Measurements from ENCODE around the gene CDKL5.
"Not testable (repeated sequence)": the region's sequence is repeated elsewhere in the genome, so short reads cannot be mapped to it uniquely, and the experiment has no call there.

Gene CDKL5

DNA sequence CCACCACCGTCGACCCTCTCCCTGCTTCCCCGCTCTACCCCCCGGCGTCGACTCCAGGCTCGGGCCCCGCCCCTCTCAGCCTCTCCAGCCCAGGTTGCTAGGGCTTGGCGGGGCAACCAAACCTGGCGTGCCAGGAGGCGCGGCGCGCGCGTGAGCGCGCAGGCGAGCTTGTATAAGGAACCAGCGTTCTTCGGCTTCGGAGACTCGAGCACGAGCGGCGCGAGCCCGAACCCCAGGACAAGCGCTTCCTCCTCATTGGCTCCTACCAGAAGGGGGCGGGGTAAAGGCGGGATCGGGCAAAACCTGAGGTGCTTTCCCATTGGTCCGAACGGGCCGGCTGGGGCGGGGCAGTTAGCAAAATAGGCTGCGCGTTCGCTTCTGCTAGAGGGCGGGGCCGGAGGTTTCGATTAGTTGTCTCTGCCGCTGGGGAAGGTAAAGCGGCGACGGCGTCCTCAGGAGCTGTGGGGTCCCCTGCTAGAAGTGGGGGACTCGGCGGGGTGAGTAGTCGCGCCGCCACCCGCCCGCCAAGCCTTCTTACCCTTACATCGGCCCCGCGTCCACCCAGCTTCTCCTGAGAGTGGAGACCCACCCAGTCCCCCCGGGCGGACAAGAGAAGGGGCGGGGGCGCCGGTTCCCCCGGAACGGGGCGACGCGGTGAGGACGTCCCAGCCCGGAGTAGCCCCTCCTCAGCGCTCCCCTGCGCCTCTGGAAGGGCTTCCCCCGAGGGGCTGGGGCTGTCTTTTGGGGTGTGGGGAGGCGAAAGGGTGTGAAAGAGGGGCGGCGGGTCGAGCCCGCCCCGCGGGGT is at the start of gene CDKL5:
TSS of gene CDKL5 (plus strand) at position 410 of the 805 bp plus-strand sequence. CDS start 81,489 bp downstream, outside the sequence.
- DNase-seq, result peak; percentile 97

DNA sequence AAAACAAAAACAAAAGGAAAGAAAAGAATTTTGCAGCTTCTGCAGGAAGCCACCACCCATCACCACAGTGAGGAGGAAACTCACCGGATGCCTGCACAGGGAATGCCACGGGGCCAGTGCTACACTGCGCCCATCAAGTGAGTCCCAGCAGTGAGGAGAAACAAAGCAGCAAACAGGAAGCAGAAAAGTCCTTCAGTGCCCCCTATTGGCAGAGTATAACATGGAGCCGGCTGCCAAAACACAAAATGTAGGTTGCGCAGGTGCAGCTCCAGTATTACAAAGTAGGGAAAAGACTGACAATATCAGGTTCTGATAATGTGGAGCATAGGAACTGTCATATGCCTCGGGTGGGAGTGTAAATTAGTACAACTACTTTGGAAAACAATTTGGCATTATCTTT is 47.6 kb upstream of the CDKL5 start:
- peak; percentile 21 for DNase-seq

DNA sequence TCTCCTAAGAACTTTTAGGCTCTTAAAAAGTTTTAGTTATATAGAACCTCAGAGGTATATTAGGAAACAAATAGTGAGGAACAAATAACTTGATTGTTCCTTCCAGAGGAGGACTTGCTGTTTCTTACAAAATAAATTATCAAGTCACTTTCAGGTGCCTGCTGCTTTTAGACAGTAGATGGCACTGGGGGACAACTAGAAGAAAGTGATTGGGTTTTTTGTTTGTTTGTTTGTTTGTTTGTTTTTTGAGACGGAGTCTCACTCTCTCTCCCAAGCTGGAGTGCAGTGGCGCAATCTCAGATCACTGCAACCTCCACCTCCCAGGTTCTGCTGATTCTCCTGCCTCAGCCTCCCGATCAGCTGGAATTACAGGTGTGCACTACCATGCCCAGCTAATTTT is 35.4 kb upstream of the CDKL5 start:
- no peak for DNase-seq

DNA sequence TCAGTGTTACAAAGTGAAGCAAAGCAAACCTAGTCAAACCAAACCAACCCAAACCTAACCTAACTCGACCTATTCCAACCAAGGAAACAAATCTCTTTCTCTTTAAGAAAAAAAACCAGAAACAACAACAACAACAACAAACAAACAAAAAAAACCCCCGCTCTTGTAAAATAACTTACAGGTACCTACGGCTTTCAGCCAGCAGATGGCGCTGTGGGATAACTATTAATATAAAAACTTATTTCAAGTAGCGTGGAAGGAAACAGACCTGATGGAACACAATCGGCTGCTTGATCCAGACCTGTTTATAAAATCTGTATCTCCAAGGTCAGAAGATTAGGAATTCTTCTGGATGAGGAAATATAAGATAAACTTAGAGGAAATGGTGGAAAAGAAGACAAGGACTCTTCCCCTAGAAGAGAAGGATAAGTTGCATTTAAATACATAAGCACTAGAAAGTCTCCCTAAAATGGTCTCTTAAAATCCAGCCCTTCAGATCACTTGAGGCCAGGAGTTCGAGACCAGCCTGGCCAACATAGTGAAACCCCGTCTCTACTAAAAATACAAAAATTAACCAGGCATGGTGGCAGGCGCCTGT is 34.4 kb upstream of the CDKL5 start:
- DNase-seq, result peak; percentile 45

DNA sequence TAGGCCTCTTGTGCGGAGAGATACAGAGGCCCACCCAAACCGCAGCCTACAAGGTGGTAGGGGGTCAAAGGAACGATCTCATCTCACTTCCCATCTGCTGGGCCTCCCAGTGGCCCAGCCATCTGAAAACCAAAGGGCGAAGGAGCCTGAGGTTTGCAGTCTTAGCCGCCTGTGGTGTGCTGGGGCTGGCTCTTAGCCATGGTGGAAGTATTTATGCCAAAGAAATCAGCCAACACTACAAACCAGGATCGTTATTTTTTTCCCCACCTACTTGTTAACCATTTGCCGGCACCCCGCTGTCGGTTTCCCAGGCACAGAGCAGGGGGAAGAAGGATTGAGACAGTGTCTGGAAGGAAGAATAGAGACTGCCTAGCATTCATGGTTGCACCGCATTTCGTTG is 30.9 kb upstream of the CDKL5 start:
- DNase-seq, result no peak

DNA sequence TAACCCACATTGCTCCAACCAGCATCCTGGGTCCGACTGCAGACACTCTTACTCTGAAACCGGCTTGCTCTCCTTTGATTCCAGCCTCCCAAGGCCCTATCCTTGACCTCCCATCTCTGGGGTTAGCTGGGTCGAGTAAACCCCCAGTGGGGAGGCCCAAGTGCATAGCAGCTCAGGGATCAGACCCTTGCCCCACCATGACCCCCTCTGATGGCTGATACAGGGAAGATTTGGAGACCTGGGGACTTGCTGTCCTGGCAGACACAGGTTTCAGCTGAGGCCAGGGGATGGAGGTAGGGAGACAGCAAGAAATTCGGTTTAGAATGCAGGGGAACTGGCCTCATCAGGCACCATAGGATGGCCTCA is 23.6 kb upstream of the CDKL5 start:
- no peak for DNase-seq

DNA sequence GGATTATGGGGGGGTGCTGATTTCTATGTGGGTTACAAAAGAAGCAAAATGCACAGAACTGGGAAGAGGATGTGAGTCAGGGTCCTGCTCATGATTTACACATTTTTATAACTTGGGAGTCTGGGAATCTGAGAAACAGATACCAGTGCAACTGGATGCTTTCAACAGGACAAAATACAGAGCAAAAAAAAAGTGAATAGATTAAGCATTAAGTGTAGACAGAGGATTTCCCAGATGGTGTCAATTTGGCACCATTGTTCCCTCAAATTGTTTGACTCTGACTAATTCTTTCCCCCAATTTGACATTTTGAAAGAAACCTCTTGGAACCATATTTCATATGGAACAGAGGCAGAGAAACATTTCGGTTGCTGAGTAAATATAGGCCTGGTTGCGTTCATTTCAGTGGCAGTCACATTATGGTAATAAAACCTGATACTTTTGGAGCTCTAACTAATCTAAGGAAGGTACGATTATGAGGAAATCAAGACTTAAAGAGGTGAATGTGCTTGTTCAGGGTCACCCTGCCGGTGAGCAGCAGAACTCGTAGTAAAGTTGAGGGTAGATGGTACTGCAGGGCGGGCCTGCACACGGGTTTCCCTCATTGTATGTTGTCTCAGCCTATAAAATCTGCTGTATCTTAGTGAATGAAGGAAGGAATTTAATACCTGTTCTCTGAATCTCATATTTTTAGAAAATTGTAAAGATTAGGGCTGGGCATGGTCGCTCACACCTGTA is 18.7 kb upstream of the CDKL5 start:
- DNase-seq, result no peak

DNA sequence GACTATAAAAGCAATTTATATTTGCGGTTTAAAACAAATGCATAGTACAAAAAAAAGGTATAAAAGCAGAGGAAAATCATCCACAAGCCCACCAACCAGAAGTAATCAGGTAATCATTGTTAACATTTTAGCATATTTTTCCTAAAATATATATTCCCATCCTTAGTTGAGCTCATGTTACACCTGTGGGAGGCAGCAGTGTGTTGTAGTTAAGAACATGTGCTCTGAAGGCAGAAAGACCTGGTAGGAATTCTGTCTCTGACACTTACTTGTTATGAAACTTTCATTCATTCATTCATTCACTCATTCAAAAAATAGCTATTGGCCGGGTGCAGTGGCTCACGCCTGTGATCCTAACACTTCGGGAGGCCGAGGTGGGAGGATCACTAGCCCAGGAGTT is 15.4 kb upstream of the CDKL5 start:
- DNase-seq, result no peak

DNA sequence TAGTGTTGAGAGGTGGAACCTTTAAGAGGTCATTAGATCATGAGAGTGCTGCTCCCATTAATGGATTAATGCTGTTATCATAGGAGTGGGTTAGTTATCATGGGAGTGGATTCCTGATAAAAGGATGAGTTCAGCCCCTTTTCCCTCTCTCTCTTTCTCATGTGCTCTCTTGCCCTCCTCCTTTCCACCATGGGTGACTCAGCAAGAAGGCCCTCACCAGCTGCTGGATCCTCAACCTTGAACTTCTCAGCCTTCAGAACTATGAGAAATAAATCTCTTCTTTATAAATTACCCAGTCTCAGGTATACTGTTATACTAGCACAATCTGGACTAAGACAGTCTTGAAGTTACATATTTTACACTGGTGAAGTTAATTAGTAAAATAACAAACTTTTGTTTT is 10.0 kb upstream of the CDKL5 start:
- no peak for DNase-seq

DNA sequence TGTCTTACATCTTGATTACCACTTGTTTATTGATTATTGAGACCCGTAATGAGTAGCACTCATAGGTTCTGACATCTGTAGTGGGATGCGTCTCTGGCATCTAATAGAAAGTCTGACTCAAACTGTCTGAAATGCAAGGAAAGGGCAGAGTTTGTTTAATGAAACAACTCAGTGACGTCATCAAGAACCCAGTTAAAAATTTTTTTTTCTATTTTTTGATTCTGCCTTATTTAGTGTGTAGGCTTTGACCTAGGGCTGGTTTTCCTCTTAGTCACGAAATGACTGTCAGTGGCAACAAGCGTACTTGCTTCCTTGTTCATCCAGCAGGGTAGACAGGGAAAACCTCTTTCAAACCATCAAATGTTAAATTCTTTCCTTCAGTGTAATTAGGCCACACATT is 3.1 kb upstream of the CDKL5 start:
- no peak for DNase-seq

DNA sequence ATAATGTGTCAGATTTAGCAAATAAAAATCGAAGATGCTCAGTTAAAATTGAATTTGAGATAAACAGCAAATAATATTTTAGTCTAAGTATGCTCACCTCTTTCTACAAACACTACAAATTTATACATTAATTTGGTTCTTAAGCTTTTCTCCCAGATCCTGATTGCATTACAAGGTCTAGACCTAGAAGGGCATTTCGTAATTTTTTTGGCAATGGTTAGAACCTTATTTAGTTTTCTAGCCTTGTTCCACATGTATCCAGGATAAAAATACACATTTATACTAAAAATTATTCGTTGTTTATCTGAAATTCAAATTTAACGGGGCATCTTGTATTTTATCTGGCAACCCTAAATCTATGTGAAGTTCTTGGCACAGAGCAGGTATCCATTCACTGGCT is 2.5 kb upstream of the CDKL5 start:
- DNase-seq, result no peak

DNA sequence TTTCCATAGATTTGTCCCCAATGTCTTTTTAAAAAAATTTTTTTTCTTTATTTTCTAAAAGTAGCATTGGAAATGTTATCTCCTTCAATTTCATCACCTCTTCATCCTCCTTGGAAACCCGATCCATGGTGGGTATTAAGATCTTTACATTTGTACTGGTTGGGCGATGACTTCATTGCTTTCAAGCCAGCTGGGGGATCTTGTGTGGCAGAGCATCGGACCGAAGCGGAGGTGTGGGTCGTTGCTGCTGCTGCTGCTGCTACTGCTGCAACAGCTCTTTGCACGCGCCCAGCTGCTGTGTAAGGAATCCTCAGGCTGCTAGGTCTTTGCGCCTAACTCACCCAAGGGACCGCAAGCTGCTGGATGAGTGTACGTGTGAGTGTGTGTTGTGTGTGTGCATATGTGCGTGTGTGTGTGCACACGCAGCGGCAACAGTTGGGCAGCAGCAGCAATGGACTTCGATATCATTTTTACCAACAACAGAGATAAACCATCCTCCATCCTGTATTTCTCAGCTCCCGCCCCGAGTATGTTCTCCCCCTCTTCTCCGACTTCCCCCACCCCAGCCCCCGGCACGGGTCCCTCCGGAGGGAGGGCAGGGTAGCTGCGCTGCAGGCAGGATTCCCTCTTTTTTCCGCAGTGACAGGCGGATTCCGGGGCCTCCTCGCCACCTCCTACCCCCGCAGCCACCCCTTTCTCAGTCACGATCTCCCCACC is 768 bp upstream of the CDKL5 start:
- peak; percentile 20 for DNase-seq

DNA sequence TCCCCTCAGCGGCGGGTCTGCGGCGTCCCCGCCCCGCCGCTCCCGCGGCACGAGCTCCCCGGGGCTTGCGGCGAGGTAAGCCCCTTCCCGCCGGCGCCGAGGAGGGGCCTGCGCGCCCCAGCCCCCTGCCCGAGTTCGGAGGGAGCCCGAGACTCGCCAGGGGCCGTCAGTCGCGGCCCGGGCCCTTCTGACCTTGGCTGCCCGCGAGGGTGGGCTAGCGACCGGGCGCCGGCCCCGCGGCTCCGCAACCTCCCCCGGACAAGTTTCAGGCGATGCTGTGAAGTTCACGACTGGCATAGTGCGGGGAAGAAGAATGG is 554 bp downstream of the CDKL5 start:
- no peak for DNase-seq

DNA sequence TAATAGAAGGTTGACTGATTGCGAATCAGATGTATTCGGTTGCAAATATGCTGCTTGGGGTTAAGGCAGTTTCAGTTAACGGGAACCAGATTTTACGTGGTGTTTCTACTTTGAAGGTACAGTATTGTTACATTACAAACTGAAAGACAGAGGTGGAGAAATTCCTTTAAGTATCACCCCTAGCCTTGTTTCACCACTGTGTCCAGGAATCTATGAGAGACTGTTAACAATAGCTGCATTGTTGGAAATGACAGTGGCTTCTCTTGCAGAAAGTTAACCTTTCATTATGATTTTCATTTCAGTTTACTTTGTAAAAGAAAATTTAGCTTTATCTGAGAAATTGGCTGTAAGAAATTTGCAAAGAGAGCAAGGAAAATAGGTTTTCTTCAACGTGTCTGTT is 2.6 kb downstream of the CDKL5 start:
- no peak for DNase-seq

DNA sequence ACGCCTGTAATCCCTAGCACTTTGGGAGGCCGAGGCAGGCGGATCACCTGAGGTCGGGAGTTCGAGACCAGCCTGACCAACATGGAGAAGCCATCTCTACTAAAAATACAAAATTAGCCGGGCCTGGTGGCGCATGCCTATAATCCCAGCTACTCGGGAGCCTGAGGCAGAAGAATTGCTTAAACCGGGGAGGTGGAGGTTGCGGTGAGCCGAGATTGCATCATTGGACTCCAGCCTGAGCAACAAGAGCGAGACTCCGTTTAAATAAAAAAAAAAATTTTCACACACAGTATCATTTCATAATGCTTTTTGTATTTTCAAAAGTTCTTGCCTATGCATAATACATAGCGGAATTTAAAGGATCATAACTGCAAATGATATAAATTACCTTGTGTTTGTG is 7.9 kb downstream of the CDKL5 start:
- DNase-seq, result not testable (repeated sequence)

DNA sequence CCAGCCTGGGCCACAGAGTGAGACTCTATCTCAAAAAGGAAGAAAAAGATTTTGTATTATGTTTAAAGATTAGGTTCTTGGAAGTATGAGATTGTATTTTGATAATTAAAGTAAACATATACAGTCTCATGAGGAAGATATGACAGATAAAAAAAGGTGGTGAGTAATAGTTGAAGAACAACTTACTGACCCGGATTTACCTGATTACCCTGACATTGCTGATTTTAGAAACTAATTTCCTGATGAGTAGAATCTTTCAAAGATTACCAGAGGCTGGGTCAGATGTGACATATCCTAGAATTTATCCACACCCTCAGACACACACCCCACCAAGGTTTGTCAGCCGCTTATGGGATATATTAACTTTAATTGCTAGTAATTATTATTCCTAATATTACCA is 9.5 kb downstream of the CDKL5 start:
- no peak for DNase-seq

DNA sequence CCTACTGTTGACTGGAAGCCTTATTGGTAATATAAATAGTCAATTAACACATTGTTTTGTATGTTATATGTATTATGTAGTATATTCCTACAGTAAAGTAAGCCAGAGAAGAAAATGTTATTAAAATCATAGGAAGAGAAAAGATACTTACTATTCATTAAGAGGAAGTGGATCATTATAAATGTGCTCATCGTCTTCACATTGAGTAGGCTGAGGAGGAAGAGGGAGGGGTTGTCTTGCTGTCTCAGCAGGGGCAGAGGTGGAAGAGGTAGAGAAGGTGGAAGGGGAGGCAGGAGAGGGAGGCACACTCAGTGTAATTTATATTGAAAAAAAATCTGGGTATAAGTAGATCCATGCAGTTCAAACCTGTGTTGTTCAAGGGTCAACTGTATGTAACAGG is 10.6 kb downstream of the CDKL5 start:
- DNase-seq, result no peak

DNA sequence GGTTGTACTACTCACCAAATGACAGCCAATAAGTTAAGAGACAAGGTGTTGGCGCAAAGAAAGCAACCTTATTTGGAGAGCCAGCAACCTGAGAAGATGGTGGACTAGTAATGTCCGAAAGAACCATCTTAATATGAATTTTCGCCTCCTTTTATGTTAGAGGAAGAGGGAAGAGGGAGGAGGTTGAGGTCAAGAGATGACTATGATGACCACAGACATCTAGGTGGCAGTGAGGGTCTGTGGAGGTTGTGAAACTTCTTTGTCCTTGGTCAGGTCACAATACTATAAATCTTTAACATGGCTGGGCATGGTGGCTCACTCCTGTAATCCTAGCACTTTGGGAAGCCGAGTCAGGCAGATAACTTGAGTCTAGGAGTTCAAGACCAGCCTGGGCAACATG is 15.4 kb downstream of the CDKL5 start:
- no peak for DNase-seq

DNA sequence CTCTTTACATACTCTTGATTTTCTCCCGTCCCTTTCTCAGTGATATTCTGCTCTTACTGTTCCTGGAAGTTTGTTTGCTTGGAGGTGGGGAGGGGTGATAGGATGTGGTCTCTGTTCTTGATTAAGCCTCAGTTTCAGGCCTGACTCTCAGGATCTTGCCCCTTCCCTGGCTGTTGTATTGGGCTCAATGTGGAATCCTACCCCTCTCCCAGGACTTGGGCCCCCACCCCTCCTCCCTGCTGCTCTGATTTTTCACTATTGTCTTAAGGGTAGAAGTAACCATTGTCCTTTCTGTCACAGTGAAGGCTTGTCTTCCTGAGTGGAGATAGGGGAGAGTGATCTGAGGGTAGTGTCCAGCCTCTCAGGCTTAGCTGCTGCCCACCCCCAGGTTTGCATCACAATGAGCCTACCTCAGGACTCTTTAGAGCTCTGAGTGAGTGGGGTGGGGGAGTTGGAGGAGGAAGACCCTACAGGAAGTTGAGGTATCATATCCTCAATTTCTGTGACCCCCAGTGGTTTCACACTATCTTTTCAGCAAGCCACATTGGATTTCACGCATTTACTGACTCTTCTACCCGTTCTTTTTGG is 16.5 kb downstream of the CDKL5 start:
- DNase-seq, result no peak

DNA sequence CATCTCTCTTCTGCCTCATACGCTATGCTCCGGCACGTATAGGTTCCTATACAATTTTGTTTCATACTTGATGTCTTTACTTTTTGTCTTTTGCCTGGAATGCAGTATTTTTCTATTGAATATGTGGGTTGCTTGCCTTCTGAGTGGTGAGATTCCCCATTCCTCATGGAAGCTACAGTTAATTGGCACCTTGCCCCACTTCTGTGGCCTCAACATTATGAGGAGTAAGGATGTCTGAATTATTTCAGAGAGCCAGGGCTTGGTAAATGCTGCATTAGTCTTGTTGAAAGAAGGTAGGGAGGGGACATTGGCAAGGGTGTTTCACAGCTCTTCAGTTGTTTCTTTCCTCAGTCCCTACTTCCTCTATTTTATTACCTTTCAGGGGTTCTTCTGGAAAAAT is 23.0 kb downstream of the CDKL5 start:
- no peak for DNase-seq

DNA sequence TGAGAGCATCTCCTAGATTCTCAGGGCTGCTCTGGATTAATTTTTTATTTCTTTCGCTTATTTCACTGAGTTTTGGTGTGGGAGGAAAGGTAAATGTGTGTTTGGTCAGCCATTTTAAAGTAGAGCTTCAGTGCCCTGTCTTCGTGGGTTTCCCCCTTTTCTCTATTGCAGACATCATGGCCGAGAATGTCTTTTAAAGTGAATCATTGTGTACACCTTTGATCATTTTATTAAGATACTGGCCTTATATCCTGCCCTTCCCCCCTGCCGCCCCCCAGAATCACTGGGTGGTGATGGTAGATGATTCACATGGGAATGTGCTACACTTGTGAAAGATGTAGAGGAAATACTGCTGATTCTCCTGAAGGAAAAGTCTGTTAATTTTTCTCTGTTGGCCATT is 23.8 kb downstream of the CDKL5 start:
- no peak for DNase-seq

DNA sequence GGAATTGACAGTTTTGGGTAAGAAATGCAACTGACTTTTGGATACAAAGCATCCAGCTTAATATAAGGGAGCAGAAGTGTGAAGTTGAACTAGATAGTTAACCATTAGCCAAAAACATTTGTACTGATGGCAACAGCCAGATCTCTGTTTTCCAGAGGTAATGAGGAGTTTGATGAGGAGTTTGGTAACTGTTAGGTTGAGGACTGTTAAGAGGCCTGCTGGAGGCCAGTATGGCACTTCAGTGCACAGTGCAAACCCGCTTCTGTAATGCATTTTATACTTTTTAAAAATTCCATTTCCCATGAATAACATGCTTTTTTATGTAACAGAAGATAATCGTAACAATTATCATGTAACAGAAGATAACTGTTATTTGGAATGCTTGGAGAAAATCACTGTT is 30.0 kb downstream of the CDKL5 start:
- DNase-seq, result no peak

DNA sequence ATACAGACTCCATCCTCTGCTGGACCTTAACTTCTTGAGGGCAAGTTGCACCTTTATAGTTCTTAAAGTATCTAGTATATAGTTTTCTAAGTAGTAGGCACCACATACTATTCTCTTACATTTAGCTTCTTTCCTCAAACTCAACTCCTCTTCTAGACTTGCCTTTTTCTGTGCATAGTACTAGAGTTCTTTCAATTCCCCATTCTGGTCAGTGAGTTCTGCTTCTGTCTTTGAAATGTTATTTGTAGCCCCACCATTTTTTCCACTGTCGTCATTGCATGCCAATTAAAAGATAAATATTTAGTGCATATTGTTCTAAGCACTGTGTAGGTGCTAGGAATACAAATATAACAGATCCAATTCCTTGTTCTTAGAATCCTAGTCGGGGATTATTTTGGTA is 31.6 kb downstream of the CDKL5 start:
- DNase-seq, result no peak
